GM23338 (cell line): Measurements from ENCODE around the gene NLGN3. TPM values are rescaled to one million over a fixed set of nuclear protein-coding genes. Genes with fewer than 3 reads are reported as not detected.

ENCODE experiments used
- ATAC-seq: fragments of 200-7000 bp; cut with Tn5 transposase; 3 replicates; pipeline ENCODE4 v1.9.1; 2020
- DNase-seq: peaks from one replicate; pipeline ENCODE4 v3.0.0-alpha.2; 2015; ENCODE audit warnings: low spot score
- H2AFZ ChIP-seq: fragments of 200-600 bp; sonication (generic); 2 replicates; pipeline ENCODE4 v1.8.0; 2016; ENCODE audit warnings: antibody characterized with exemption, mild to moderate bottlenecking, moderate library complexity
- H3F3A ChIP-seq: fragments of 200-600 bp; sonication (generic); replicated peaks from 2 replicates; pipeline ENCODE4 v1.8.0; 2017; ENCODE audit warnings: antibody characterized with exemption, mixed run types, low read depth
- H3K27ac ChIP-seq: fragments of 200-600 bp; sonication (generic); 2 replicates; pipeline ENCODE4 v1.6.1; 2016; ENCODE audit warnings: low read depth
- H3K27me3 ChIP-seq: fragments of 200-600 bp; sonication (generic); 2 replicates; pipeline ENCODE4 v1.8.0; 2016; ENCODE audit warnings: mild to moderate bottlenecking, mixed run types, moderate library complexity; ENCODE audit not compliant: insufficient read depth
- H3K36me3 ChIP-seq: fragments of 200-600 bp; sonication (generic); 2 replicates; pipeline ENCODE4 v1.8.0; 2016; ENCODE audit warnings: mild to moderate bottlenecking; ENCODE audit not compliant: insufficient read depth
- H3K4me1 ChIP-seq: fragments of 200-600 bp; sonication (generic); 2 replicates; pipeline ENCODE4 v1.8.0; 2016; ENCODE audit warnings: mild to moderate bottlenecking, moderate library complexity; ENCODE audit not compliant: insufficient read depth
- H3K4me2 ChIP-seq: fragments of 200-600 bp; sonication (generic); 2 replicates; pipeline ENCODE4 v1.7.1; 2017; ENCODE audit warnings: mixed run types
- H3K4me3 ChIP-seq: fragments of 200-600 bp; sonication (generic); 2 replicates; pipeline ENCODE4 v1.6.1; 2016; ENCODE audit warnings: mixed run types
- H3K79me2 ChIP-seq: fragments of 200-600 bp; sonication (generic); replicated peaks from 2 replicates; pipeline ENCODE4 v1.8.0; 2017; ENCODE audit warnings: mild to moderate bottlenecking; ENCODE audit not compliant: insufficient read depth
- H3K9me2 ChIP-seq: fragments of 200-600 bp; sonication (generic); 2 replicates; pipeline ENCODE4 v1.8.0; 2017; ENCODE audit not compliant: insufficient read depth
- H4K20me1 ChIP-seq: fragments of 200-600 bp; sonication (generic); replicated peaks from 2 replicates; pipeline ENCODE4 v1.8.0; 2017; ENCODE audit warnings: mild to moderate bottlenecking; ENCODE audit not compliant: insufficient read depth
- H3K27ac Mint-ChIP-seq: 2 replicates; pipeline ENCODE4 v1.8.0; 2020; ENCODE audit warnings: inconsistent platforms, mild to moderate bottlenecking, moderate library complexity, mixed read lengths
- H3K27me3 Mint-ChIP-seq: 3 replicates; pipeline ENCODE4 v1.8.0; 2022; ENCODE audit warnings: low read depth, mild to moderate bottlenecking, moderate library complexity, mixed read lengths, inconsistent platforms; ENCODE audit not compliant: insufficient read depth, poor library complexity
- H3K36me3 Mint-ChIP-seq: 3 replicates; pipeline ENCODE4 v1.8.0; 2021; ENCODE audit warnings: low read depth, mild to moderate bottlenecking, inconsistent platforms, moderate library complexity, mixed read lengths
- H3K4me1 Mint-ChIP-seq: 3 replicates; pipeline ENCODE4 v1.8.0; 2020; ENCODE audit warnings: mild to moderate bottlenecking, inconsistent platforms, mixed read lengths
- H3K4me3 Mint-ChIP-seq: 3 replicates; pipeline ENCODE4 v1.8.0; 2021; ENCODE audit warnings: moderate library complexity, mild to moderate bottlenecking, inconsistent platforms, mixed read lengths
- H3K9me3 Mint-ChIP-seq: 3 replicates; pipeline ENCODE4 v1.8.0; 2020; ENCODE audit warnings: moderate library complexity, mild to moderate bottlenecking, inconsistent platforms, mixed read lengths
- CREB1 ChIP-seq: fragments of 250-450 bp; sonication (Bioruptor Pico); IDR thresholded peaks from 2 replicates; pipeline ENCODE4 v1.5.0; 2020; ENCODE audit warnings: low read depth, mild to moderate bottlenecking, moderate library complexity
- EZH2 ChIP-seq: fragments of 200-600 bp; sonication (generic); IDR thresholded peaks from one replicate; pipeline ENCODE4 v1.8.0; 2017; ENCODE audit warnings: antibody characterized with exemption, mild to moderate bottlenecking, low read depth; ENCODE audit not compliant: unreplicated experiment
- EZH2phosphoT487 ChIP-seq: fragments of 200-600 bp; sonication (generic); IDR thresholded peaks from one replicate; pipeline ENCODE4 v1.8.1; 2018; ENCODE audit warnings: antibody characterized with exemption; ENCODE audit not compliant: unreplicated experiment
- JUNB ChIP-seq: IDR thresholded peaks from one replicate; pipeline ENCODE4 v1.6.1; 2016; ENCODE audit warnings: antibody characterized with exemption; ENCODE audit not compliant: unreplicated experiment
- NANOG ChIP-seq: IDR thresholded peaks from 2 replicates; pipeline ENCODE4 v1.6.1; 2016; ENCODE audit warnings: antibody characterized with exemption, borderline replicate concordance
- POLR2AphosphoS5 ChIP-seq: IDR thresholded peaks from 2 replicates; pipeline ENCODE4 v1.6.1; 2016; ENCODE audit warnings: antibody characterized with exemption, low read depth
- STAT1 ChIP-seq: IDR thresholded peaks from one replicate; pipeline ENCODE4 v1.6.1; 2016; ENCODE audit warnings: antibody characterized with exemption; ENCODE audit not compliant: unreplicated experiment
- ZNF114 ChIP-seq: fragments of 250-450 bp; sonication (Bioruptor Pico); IDR thresholded peaks from 2 replicates; pipeline ENCODE4 v1.5.0; 2020; ENCODE audit warnings: mild to moderate bottlenecking, moderate library complexity
- ZNF331 ChIP-seq: fragments of 250-450 bp; sonication (Bioruptor Pico); IDR thresholded peaks from 2 replicates; pipeline ENCODE4 v1.5.0; 2020; ENCODE audit warnings: low read depth, mild to moderate bottlenecking, moderate library complexity
- polyA plus RNA-seq: library from polyadenylated mRNA; unstranded; fragments of >200 nt; fragmentation: Nextera tagmentation; extraction: Ambion mirVana; gene quantifications from 2 replicates; pipeline ENCODE4 v1.2.1, GENCODE V29; 2016
- total RNA-seq: library from RNA; depleted of rRNA; stranded (reverse); fragments of >200 nt; shearing (Covaris generic); gene quantifications from 2 replicates; pipeline ENCODE4 v1.2.3, GENCODE V29; 2014
- TF ChIP-seq, protein P1 (sequence below), 2 experiments: fragments of 200-600 bp in 1 of 2; sonication (generic) in 1 of 2; conservative IDR thresholded peaks; 2 replicates each; pipeline versions ENCODE4 v1.5.1 to v1.6.1; 2016 to 2017; ENCODE audit warnings: antibody characterized with exemption in 2 of 2, low read depth in 2 of 2, mild to moderate bottlenecking in 2 of 2, moderate library complexity in 1 of 2
- TF ChIP-seq, protein P2 (sequence below): IDR thresholded peaks from one replicate; pipeline ENCODE4 v1.6.1; 2018; ENCODE audit warnings: antibody characterized with exemption; ENCODE audit not compliant: unreplicated experiment
- TF ChIP-seq, protein P3 (sequence below): fragments of 250-450 bp; sonication (Bioruptor Pico); IDR thresholded peaks from 2 replicates; pipeline ENCODE4 v1.5.0; 2020; ENCODE audit warnings: mild to moderate bottlenecking, moderate library complexity
- TF ChIP-seq, protein P4 (sequence below): IDR thresholded peaks from 2 replicates; pipeline ENCODE4 v1.6.1; 2016; ENCODE audit warnings: antibody characterized with exemption

NLGN3 gene
- total and polyA plus RNA-seq, 2 experiments from 2014 or later: 4.5 to 17.2 TPM

DNA sequence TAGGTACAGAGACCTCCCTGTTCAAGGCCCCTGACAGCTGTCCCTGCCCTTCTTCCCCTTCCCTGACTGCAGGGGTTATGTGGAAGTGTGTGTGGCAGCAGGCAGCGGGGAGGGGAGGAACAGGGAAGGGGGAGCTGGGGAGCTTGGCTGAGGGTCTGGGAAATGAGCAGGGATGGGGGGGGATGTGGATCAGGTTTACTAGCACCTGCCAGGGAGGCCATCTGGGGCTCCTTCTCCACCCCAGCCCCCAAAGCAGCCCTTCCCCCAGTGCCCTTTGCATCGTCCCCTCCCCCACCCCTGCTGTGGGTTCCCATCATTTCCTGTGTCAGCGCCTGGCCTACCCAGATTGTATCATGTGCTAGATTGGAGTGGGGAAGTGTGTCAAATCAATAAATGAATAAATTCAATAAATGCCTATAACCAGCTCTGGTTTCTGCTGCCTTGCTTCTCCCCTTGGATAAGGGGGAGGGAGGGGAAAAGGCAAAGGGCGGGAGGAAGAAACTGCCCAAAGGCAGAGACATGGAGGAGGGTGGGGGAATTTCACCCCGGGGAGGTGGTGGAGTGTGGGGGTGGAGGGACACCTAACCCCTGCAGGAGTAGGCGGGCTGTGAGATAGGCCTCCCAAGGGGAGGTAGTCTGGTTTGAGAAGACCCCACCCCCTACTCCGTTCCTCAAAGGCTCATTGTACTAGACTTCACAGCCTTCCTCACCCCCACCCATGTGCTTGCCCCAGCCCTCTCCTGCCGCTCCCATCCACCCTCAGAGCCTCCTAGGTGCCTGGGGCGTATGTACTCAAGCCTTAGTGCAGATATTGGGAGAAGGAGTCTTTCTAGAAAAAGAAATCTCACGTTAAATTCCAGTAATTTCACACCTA is 41.3 kb upstream of the NLGN3 start:
- peaks cover 5% of the 10 kb centered on the region; the same call in 1 of the 2 replicates for H3F3A ChIP-seq
- H2AFZ ChIP-seq: no peak overlapping the region
- no peaks in the 10 kb centered on the region for H4K20me1 ChIP-seq
- Mint-ChIP-seq H3K27ac (peak overlapping the region; percentile 83), H3K4me3 (peak overlapping the region; percentile 68), H3K27me3 (peaks cover 6% of the 10 kb centered on the region), H3K4me1 (peaks cover 54% of the 10 kb centered on the region), H3K9me3 (no peaks in the 10 kb centered on the region), H3K36me3 (peaks cover 10% of the 10 kb centered on the region; the same call in 1 of the 3 replicates)
- no peaks in the 10 kb centered on the region for H3K9me2 ChIP-seq
- ATAC-seq: peak; percentile 65
- DNase-seq: peak; percentile 80
- 0 out of 2 replicates have a peak, but pooled peaks cover 5% of the 10 kb centered on the region for H3K79me2 ChIP-seq
- peak overlapping the region; percentile 96 for H3K27ac ChIP-seq
- H3K4me2 ChIP-seq: peak overlapping the region; percentile 80
- TF ChIP-seq ZNF114 (CRISPR knock-in tag): no peak
- TF ChIP-seq JUNB: no peak
- 0 out of 2 replicates have a peak, but pooled peaks have one; percentile 25 for TF ChIP-seq CREB1 (CRISPR knock-in tag)
- TF ChIP-seq, protein P1, sequence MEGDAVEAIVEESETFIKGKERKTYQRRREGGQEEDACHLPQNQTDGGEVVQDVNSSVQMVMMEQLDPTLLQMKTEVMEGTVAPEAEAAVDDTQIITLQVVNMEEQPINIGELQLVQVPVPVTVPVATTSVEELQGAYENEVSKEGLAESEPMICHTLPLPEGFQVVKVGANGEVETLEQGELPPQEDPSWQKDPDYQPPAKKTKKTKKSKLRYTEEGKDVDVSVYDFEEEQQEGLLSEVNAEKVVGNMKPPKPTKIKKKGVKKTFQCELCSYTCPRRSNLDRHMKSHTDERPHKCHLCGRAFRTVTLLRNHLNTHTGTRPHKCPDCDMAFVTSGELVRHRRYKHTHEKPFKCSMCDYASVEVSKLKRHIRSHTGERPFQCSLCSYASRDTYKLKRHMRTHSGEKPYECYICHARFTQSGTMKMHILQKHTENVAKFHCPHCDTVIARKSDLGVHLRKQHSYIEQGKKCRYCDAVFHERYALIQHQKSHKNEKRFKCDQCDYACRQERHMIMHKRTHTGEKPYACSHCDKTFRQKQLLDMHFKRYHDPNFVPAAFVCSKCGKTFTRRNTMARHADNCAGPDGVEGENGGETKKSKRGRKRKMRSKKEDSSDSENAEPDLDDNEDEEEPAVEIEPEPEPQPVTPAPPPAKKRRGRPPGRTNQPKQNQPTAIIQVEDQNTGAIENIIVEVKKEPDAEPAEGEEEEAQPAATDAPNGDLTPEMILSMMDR (conservative IDR thresholded peaks at IDR 0.05; ENCODE audit: low read depth in 2 of 2): no peak
- TF ChIP-seq POLR2AphosphoS5: peak; percentile 21; the same call in 1 of the 2 replicates
- TF ChIP-seq NANOG: no peak
- TF ChIP-seq, protein P2, sequence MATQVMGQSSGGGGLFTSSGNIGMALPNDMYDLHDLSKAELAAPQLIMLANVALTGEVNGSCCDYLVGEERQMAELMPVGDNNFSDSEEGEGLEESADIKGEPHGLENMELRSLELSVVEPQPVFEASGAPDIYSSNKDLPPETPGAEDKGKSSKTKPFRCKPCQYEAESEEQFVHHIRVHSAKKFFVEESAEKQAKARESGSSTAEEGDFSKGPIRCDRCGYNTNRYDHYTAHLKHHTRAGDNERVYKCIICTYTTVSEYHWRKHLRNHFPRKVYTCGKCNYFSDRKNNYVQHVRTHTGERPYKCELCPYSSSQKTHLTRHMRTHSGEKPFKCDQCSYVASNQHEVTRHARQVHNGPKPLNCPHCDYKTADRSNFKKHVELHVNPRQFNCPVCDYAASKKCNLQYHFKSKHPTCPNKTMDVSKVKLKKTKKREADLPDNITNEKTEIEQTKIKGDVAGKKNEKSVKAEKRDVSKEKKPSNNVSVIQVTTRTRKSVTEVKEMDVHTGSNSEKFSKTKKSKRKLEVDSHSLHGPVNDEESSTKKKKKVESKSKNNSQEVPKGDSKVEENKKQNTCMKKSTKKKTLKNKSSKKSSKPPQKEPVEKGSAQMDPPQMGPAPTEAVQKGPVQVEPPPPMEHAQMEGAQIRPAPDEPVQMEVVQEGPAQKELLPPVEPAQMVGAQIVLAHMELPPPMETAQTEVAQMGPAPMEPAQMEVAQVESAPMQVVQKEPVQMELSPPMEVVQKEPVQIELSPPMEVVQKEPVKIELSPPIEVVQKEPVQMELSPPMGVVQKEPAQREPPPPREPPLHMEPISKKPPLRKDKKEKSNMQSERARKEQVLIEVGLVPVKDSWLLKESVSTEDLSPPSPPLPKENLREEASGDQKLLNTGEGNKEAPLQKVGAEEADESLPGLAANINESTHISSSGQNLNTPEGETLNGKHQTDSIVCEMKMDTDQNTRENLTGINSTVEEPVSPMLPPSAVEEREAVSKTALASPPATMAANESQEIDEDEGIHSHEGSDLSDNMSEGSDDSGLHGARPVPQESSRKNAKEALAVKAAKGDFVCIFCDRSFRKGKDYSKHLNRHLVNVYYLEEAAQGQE: no peak
- TF ChIP-seq, protein P3, sequence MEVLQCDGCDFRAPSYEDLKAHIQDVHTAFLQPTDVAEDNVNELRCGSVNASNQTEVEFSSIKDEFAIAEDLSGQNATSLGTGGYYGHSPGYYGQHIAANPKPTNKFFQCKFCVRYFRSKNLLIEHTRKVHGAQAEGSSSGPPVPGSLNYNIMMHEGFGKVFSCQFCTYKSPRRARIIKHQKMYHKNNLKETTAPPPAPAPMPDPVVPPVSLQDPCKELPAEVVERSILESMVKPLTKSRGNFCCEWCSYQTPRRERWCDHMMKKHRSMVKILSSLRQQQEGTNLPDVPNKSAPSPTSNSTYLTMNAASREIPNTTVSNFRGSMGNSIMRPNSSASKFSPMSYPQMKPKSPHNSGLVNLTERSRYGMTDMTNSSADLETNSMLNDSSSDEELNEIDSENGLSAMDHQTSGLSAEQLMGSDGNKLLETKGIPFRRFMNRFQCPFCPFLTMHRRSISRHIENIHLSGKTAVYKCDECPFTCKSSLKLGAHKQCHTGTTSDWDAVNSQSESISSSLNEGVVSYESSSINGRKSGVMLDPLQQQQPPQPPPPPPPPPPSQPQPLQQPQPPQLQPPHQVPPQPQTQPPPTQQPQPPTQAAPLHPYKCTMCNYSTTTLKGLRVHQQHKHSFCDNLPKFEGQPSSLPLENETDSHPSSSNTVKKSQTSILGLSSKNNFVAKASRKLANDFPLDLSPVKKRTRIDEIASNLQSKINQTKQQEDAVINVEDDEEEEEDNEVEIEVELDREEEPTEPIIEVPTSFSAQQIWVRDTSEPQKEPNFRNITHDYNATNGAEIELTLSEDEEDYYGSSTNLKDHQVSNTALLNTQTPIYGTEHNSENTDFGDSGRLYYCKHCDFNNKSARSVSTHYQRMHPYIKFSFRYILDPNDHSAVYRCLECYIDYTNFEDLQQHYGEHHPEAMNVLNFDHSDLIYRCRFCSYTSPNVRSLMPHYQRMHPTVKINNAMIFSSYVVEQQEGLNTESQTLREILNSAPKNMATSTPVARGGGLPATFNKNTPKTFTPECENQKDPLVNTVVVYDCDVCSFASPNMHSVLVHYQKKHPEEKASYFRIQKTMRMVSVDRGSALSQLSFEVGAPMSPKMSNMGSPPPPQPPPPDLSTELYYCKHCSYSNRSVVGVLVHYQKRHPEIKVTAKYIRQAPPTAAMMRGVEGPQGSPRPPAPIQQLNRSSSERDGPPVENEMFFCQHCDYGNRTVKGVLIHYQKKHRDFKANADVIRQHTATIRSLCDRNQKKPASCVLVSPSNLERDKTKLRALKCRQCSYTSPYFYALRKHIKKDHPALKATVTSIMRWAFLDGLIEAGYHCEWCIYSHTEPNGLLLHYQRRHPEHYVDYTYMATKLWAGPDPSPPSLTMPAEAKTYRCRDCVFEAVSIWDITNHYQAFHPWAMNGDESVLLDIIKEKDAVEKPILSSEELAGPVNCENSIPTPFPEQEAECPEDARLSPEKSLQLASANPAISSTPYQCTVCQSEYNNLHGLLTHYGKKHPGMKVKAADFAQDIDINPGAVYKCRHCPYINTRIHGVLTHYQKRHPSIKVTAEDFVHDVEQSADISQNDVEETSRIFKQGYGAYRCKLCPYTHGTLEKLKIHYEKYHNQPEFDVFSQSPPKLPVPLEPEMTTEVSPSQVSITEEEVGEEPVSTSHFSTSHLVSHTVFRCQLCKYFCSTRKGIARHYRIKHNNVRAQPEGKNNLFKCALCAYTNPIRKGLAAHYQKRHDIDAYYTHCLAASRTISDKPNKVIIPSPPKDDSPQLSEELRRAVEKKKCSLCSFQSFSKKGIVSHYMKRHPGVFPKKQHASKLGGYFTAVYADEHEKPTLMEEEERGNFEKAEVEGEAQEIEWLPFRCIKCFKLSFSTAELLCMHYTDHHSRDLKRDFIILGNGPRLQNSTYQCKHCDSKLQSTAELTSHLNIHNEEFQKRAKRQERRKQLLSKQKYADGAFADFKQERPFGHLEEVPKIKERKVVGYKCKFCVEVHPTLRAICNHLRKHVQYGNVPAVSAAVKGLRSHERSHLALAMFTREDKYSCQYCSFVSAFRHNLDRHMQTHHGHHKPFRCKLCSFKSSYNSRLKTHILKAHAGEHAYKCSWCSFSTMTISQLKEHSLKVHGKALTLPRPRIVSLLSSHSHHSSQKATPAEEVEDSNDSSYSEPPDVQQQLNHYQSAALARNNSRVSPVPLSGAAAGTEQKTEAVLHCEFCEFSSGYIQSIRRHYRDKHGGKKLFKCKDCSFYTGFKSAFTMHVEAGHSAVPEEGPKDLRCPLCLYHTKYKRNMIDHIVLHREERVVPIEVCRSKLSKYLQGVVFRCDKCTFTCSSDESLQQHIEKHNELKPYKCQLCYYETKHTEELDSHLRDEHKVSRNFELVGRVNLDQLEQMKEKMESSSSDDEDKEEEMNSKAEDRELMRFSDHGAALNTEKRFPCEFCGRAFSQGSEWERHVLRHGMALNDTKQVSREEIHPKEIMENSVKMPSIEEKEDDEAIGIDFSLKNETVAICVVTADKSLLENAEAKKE (CRISPR knock-in tag): no peak
- no peak for TF ChIP-seq ZNF331 (CRISPR knock-in tag)
- TF ChIP-seq EZH2phosphoT487: no peak
- TF ChIP-seq STAT1: no peak
- no peak for TF ChIP-seq EZH2
- TF ChIP-seq, protein P4, sequence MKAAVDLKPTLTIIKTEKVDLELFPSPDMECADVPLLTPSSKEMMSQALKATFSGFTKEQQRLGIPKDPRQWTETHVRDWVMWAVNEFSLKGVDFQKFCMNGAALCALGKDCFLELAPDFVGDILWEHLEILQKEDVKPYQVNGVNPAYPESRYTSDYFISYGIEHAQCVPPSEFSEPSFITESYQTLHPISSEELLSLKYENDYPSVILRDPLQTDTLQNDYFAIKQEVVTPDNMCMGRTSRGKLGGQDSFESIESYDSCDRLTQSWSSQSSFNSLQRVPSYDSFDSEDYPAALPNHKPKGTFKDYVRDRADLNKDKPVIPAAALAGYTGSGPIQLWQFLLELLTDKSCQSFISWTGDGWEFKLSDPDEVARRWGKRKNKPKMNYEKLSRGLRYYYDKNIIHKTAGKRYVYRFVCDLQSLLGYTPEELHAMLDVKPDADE: no peak
- no peaks in the 10 kb centered on the region for H3K36me3 ChIP-seq
- H3K27me3 ChIP-seq: no peaks in the 10 kb centered on the region
- peak overlapping the region; percentile 53 for H3K4me3 ChIP-seq
- peaks cover 51% of the 10 kb centered on the region for H3K4me1 ChIP-seq
